HG02678 (cell line): ENCODE data around the gene KIRREL1.

Experiments used
- ATAC-seq: cut with Tn5 transposase; IDR thresholded peaks from one replicate; pipeline ENCODE4 v1.9.1; 2021; ENCODE audit warnings: mild to moderate bottlenecking, moderate library complexity; ENCODE audit not compliant: unreplicated experiment

Gene KIRREL1

GRCh38 chr1:157993147-157993917 is at the start of gene KIRREL1:
KIRREL1 (plus strand) TSS chr1:157993645; CDS start chr1:157993677, 32 bp downstream.
- ATAC-seq: no peak

GRCh38 chr1:157944663-157945280 is 48.7 kb upstream of the KIRREL1 start:
- ATAC-seq: no peak

- ATAC-seq: no peak
These were observed 45.0 kb upstream of the KIRREL1 start for GRCh38 chr1:157948312-157949073.

- ATAC-seq: no peak
These were observed 44.4 kb upstream of the KIRREL1 start for GRCh38 chr1:157949074-157949354.

- ATAC-seq: no peak
These were observed 42.2 kb upstream of the KIRREL1 start for GRCh38 chr1:157951230-157951629.

- ATAC-seq: no peak
These were observed 40.8 kb upstream of the KIRREL1 start for GRCh38 chr1:157952601-157953000.

- no peak for ATAC-seq
These were observed 38.2 kb upstream of the KIRREL1 start for GRCh38 chr1:157955221-157955620.

- ATAC-seq: no peak
These were observed 37.6 kb upstream of the KIRREL1 start for GRCh38 chr1:157955857-157956256.

GRCh38 chr1:157956732-157957131 is 36.7 kb upstream of the KIRREL1 start:
- ATAC-seq: no peak

- no peak for ATAC-seq
These were observed 35.2 kb upstream of the KIRREL1 start for GRCh38 chr1:157958263-157958662.

GRCh38 chr1:157959750-157960149 is 33.7 kb upstream of the KIRREL1 start:
- no peak for ATAC-seq

- ATAC-seq: no peak
These were observed 32.7 kb upstream of the KIRREL1 start for GRCh38 chr1:157960773-157961172.

GRCh38 chr1:157961805-157962762 is 31.4 kb upstream of the KIRREL1 start:
- ATAC-seq: no peak

- ATAC-seq: no peak
These were observed 29.7 kb upstream of the KIRREL1 start for GRCh38 chr1:157963713-157964112.

GRCh38 chr1:157965584-157965983 is 27.9 kb upstream of the KIRREL1 start:
- ATAC-seq: no peak

- ATAC-seq: no peak
These were observed 27.4 kb upstream of the KIRREL1 start for GRCh38 chr1:157966031-157966537.

GRCh38 chr1:157967205-157967604 is 26.2 kb upstream of the KIRREL1 start:
- ATAC-seq: no peak

GRCh38 chr1:157968508-157968907 is 24.9 kb upstream of the KIRREL1 start:
- ATAC-seq: no peak

- no peak for ATAC-seq
These were observed 24.5 kb upstream of the KIRREL1 start for GRCh38 chr1:157968946-157969345.

GRCh38 chr1:157969697-157970485 is 23.6 kb upstream of the KIRREL1 start:
- ATAC-seq: no peak
